ENCODE results near the gene SIGLEC1. TPM values are rescaled to one million over a fixed set of nuclear protein-coding genes. Genes with fewer than 3 reads are reported as not detected.
A peak's percentile ranks its signal among the peaks of the same experiment; 100 is the strongest.

SIGLEC1 gene
- total RNA-seq, 1 donor from 2014 or later: 2.1 TPM

GRCh38 chr20:3745686-3746173, 33.3 kb upstream of the SIGLEC1 start:
- H3K36me3 ChIP-seq (ENCODE audit: control insufficient read depth in 3 of 3, insufficient read depth in 3 of 3, low read length in 3 of 3): peaks cover 0 to 17% (median 11%) of the 10 kb centered on the region in 3 donors
- H3K27ac ChIP-seq (ENCODE audit: low read depth, low read length): no peak overlapping the region
- H3K4me1 ChIP-seq (ENCODE audit: control insufficient read depth in 3 of 3, insufficient read depth in 3 of 3, low read length in 3 of 3): peaks cover 0 to 7% (median 4%) of the 10 kb centered on the region in 3 donors

GRCh38 chr20:3744806-3745685, 32.6 kb upstream of the SIGLEC1 start:
- H3K27me3 ChIP-seq (ENCODE audit: control insufficient read depth in 3 of 3, insufficient read depth in 3 of 3, low read length in 3 of 3): peaks cover 17 to 26% (median 24%) of the 10 kb centered on the region in 3 donors
- H3K4me3 ChIP-seq (ENCODE audit: low read length in 3 of 3): no peak overlapping the region
- H3K4me1 ChIP-seq (ENCODE audit: control insufficient read depth in 3 of 3, insufficient read depth in 3 of 3, low read length in 3 of 3): peaks cover 5 to 11% (median 8%) of the 10 kb centered on the region in 3 donors
- peaks cover 0 to 17% (median 8%) of the 10 kb centered on the region in 3 donors for H3K36me3 ChIP-seq (ENCODE audit: control insufficient read depth in 3 of 3, insufficient read depth in 3 of 3, low read length in 3 of 3)
- no peak overlapping the region for H3K9ac ChIP-seq (ENCODE audit: low read depth in 1 of 3, low read length in 3 of 3)
- H3K27ac ChIP-seq (ENCODE audit: low read depth, low read length): no peak overlapping the region
- H3K9me3 ChIP-seq (ENCODE audit: control insufficient read depth in 3 of 3, low read length in 3 of 3): no peaks in the 10 kb centered on the region

More at GRCh38 chr20:3745686-3746173, 33.3 kb upstream of the SIGLEC1 start:
- H3K9ac ChIP-seq (ENCODE audit: low read depth in 1 of 3, low read length in 3 of 3): no peak overlapping the region
- no peak overlapping the region for H3K4me3 ChIP-seq (ENCODE audit: low read length in 3 of 3)
- no peaks in the 10 kb centered on the region for H3K9me3 ChIP-seq (ENCODE audit: control insufficient read depth in 3 of 3, low read length in 3 of 3)
- H3K27me3 ChIP-seq (ENCODE audit: control insufficient read depth in 3 of 3, insufficient read depth in 3 of 3, low read length in 3 of 3): peaks cover 23 to 30% (median 27%) of the 10 kb centered on the region in 3 donors

- Histone ChIP-seq H3K27ac (ENCODE audit: low read depth, low read length) (no peak overlapping the region), H3K4me1 (ENCODE audit: control insufficient read depth in 3 of 3, insufficient read depth in 3 of 3, low read length in 3 of 3) (peaks cover 11 to 18% (median 13%) of the 10 kb centered on the region in 3 donors), H3K9me3 (ENCODE audit: control insufficient read depth in 3 of 3, low read length in 3 of 3) (no peaks in the 10 kb centered on the region), H3K9ac (ENCODE audit: low read depth in 1 of 3, low read length in 3 of 3) (no peak overlapping the region), H3K36me3 (ENCODE audit: control insufficient read depth in 3 of 3, insufficient read depth in 3 of 3, low read length in 3 of 3) (peaks cover 0 to 17% (median 8%) of the 10 kb centered on the region in 3 donors), H3K4me3 (ENCODE audit: low read length in 3 of 3) (no peak overlapping the region), H3K27me3 (ENCODE audit: control insufficient read depth in 3 of 3, insufficient read depth in 3 of 3, low read length in 3 of 3) (peaks cover 14 to 16% (median 16%) of the 10 kb centered on the region in 3 donors)
These were observed 31.6 kb upstream of the SIGLEC1 start for GRCh38 chr20:3744037-3744436.

GRCh38 chr20:3743251-3743650, 30.9 kb upstream of the SIGLEC1 start:
- Histone ChIP-seq H3K36me3 (ENCODE audit: control insufficient read depth in 3 of 3, insufficient read depth in 3 of 3, low read length in 3 of 3) (peaks cover 0 to 15% (median 8%) of the 10 kb centered on the region in 3 donors), H3K27me3 (ENCODE audit: control insufficient read depth in 3 of 3, insufficient read depth in 3 of 3, low read length in 3 of 3) (peaks cover 8 to 11% (median 9%) of the 10 kb centered on the region in 3 donors), H3K9ac (ENCODE audit: low read depth in 1 of 3, low read length in 3 of 3) (no peak overlapping the region), H3K4me1 (ENCODE audit: control insufficient read depth in 3 of 3, insufficient read depth in 3 of 3, low read length in 3 of 3) (peaks cover 15 to 22% (median 16%) of the 10 kb centered on the region in 3 donors), H3K4me3 (ENCODE audit: low read length in 3 of 3) (no peak overlapping the region), H3K9me3 (ENCODE audit: control insufficient read depth in 3 of 3, low read length in 3 of 3) (no peaks in the 10 kb centered on the region), H3K27ac (ENCODE audit: low read depth, low read length) (no peak overlapping the region)

- H3K36me3 ChIP-seq (ENCODE audit: control insufficient read depth in 3 of 3, insufficient read depth in 3 of 3, low read length in 3 of 3): peaks cover 0 to 7% (median 5%) of the 10 kb centered on the region in 3 donors
- H3K4me1 ChIP-seq (ENCODE audit: control insufficient read depth in 3 of 3, insufficient read depth in 3 of 3, low read length in 3 of 3): peaks cover 15 to 25% (median 16%) of the 10 kb centered on the region in 3 donors
- H3K27me3 ChIP-seq (ENCODE audit: control insufficient read depth in 3 of 3, insufficient read depth in 3 of 3, low read length in 3 of 3): peaks cover under 1 to 9% (median 5%) of the 10 kb centered on the region in 3 donors
- no peaks in the 10 kb centered on the region for H3K9me3 ChIP-seq (ENCODE audit: control insufficient read depth in 3 of 3, low read length in 3 of 3)
- no peak overlapping the region for H3K27ac ChIP-seq (ENCODE audit: low read depth, low read length)
- no peak overlapping the region for H3K9ac ChIP-seq (ENCODE audit: low read depth in 1 of 3, low read length in 3 of 3)
- H3K4me3 ChIP-seq (ENCODE audit: low read length in 3 of 3): no peak overlapping the region
These were observed 29.5 kb upstream of the SIGLEC1 start for GRCh38 chr20:3741836-3742458.

- H3K27me3 ChIP-seq (ENCODE audit: control insufficient read depth in 3 of 3, insufficient read depth in 3 of 3, low read length in 3 of 3): peaks cover 0 to 6% (median 6%) of the 10 kb centered on the region in 3 donors
- H3K36me3 ChIP-seq (ENCODE audit: control insufficient read depth in 3 of 3, insufficient read depth in 3 of 3, low read length in 3 of 3): peaks cover 0 to 6% (median 1%) of the 10 kb centered on the region in 3 donors
- H3K4me3 ChIP-seq (ENCODE audit: low read length in 3 of 3): no peak overlapping the region
- no peak overlapping the region for H3K9ac ChIP-seq (ENCODE audit: low read depth in 1 of 3, low read length in 3 of 3)
- no peak overlapping the region for H3K27ac ChIP-seq (ENCODE audit: low read depth, low read length)
- H3K9me3 ChIP-seq (ENCODE audit: control insufficient read depth in 3 of 3, low read length in 3 of 3): no peaks in the 10 kb centered on the region
- peaks cover 19 to 28% (median 21%) of the 10 kb centered on the region in 3 donors for H3K4me1 ChIP-seq (ENCODE audit: control insufficient read depth in 3 of 3, insufficient read depth in 3 of 3, low read length in 3 of 3)
These were observed 28.4 kb upstream of the SIGLEC1 start for GRCh38 chr20:3740615-3741301.

- peak overlapping the region; percentile 54 for H3K27ac ChIP-seq (ENCODE audit: low read depth, low read length)
- H3K9me3 ChIP-seq (ENCODE audit: control insufficient read depth in 3 of 3, low read length in 3 of 3): no peaks in the 10 kb centered on the region
- H3K36me3 ChIP-seq (ENCODE audit: control insufficient read depth in 3 of 3, insufficient read depth in 3 of 3, low read length in 3 of 3): peaks cover 0 to 6% (median 0%) of the 10 kb centered on the region in 3 donors
- peak overlapping the region in 1 of 3 donors; percentile 40 for H3K9ac ChIP-seq (ENCODE audit: low read depth in 1 of 3, low read length in 3 of 3)
- H3K4me3 ChIP-seq (ENCODE audit: low read length in 3 of 3): no peak overlapping the region
- peaks cover 0 to 5% (median 4%) of the 10 kb centered on the region in 3 donors for H3K27me3 ChIP-seq (ENCODE audit: control insufficient read depth in 3 of 3, insufficient read depth in 3 of 3, low read length in 3 of 3)
- peaks cover 21 to 30% (median 21%) of the 10 kb centered on the region in 3 donors for H3K4me1 ChIP-seq (ENCODE audit: control insufficient read depth in 3 of 3, insufficient read depth in 3 of 3, low read length in 3 of 3)
These were observed 27.6 kb upstream of the SIGLEC1 start for GRCh38 chr20:3739926-3740451.

GRCh38 chr20:3739054-3739925, 26.9 kb upstream of the SIGLEC1 start:
- Histone ChIP-seq H3K36me3 (ENCODE audit: control insufficient read depth in 3 of 3, insufficient read depth in 3 of 3, low read length in 3 of 3) (peaks cover 0 to 5% (median 0%) of the 10 kb centered on the region in 3 donors), H3K4me3 (ENCODE audit: low read length in 3 of 3) (no peak overlapping the region), H3K4me1 (ENCODE audit: control insufficient read depth in 3 of 3, insufficient read depth in 3 of 3, low read length in 3 of 3) (peaks cover 21 to 31% (median 22%) of the 10 kb centered on the region in 3 donors), H3K9ac (ENCODE audit: low read depth in 1 of 3, low read length in 3 of 3) (peak overlapping the region in 1 of 3 donors; percentile 40), H3K27ac (ENCODE audit: low read depth, low read length) (peak overlapping the region; percentile 54), H3K9me3 (ENCODE audit: control insufficient read depth in 3 of 3, low read length in 3 of 3) (no peaks in the 10 kb centered on the region), H3K27me3 (ENCODE audit: control insufficient read depth in 3 of 3, insufficient read depth in 3 of 3, low read length in 3 of 3) (peaks cover 0 to 5% (median 4%) of the 10 kb centered on the region in 3 donors)
